ENCODE measurements around the gene KIF18B.

KIF18B gene

DNA sequence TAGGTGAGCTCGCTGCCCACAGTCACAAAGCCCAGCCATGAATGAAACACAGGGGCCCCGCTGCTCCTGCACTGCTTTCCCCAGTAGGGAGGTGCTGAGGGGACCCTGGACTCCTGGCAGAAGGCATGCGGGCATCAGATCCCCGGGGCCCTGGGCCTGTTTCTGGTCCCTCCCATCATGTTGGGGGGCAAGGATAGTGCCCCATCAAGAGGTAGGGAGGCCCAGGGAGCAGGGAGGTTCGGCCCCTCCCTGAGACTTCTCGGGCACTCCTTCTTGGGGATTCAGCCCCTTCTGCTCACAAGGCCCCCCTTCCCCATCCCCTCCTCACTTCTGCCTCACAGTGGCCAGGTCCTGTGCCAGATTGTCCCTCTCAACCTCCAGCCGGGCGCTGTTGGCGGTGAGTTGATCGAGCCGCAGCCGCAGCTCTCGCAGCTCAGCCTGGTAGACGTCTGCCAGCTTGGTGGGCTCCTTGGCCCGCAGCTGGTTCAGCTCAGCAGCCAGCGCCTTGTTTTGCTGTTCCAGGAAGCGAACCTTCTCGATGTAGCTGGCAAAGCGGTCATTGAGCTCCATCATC lies 32.8 kb downstream of the KIF18B start:
- Histone ChIP-seq H3K9ac (no peak overlapping the region), H3K27me3 (peaks cover 29 to 49% (median 39%) of the 10 kb centered on the region in 11 experiments), H4K20me1 (peaks cover 0 to 31% (median 0%) of the 10 kb centered on the region in 11 experiments; a peak in 3 of 22 replicates), H3K36me3 (no peaks in the 10 kb centered on the region), H3K4me3 (no peak overlapping the region), H3K27ac (no peak overlapping the region), H3K4me1 (peaks cover 14 to 44% (median 24%) of the 10 kb centered on the region in 10 experiments), H3K9me3 (replicated peaks in 1 of 11) (no peaks in the 10 kb centered on the region), H3K4me2 (no peak overlapping the region)
- TF ChIP-seq Cebpa-rat (IDR thresholded peaks at IDR 0.05): no peak

DNA sequence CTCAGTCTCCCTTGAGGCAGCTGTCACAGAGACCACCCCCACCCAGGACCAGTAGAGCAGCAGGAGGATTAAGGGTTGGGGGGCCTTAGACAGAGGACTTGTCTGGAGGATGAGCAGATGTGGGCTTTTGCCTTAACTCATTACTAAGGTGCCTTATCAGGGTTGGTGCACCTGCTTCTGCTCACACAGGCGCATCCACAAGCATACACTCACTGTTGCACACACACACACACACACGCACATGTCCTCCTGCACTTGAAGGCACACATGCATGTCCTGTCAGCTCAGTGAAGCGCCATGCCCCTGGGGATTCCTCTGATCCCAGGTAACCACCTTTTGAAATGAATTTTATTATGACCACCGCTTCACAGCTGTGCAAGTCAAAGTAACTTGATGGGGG lies 33.4 kb downstream of the KIF18B start:
- no peak overlapping the region for H3K27ac ChIP-seq
- H3K9ac ChIP-seq: no peak overlapping the region
- no peak overlapping the region for H3K4me3 ChIP-seq
- peak overlapping the region in 1 of 11 experiments; percentile 2; a peak in 1 of 22 replicates for H3K4me2 ChIP-seq
- H3K9me3 ChIP-seq (replicated peaks in 1 of 11): no peaks in the 10 kb centered on the region
- H3K36me3 ChIP-seq: no peaks in the 10 kb centered on the region
- H3K4me1 ChIP-seq: peaks cover 15 to 41% (median 23%) of the 10 kb centered on the region in 10 experiments
- peaks cover 0 to 25% (median 0%) of the 10 kb centered on the region in 11 experiments; a peak in 3 of 22 replicates for H4K20me1 ChIP-seq
- peaks cover 29 to 49% (median 39%) of the 10 kb centered on the region in 11 experiments for H3K27me3 ChIP-seq
- no peak for TF ChIP-seq Cebpa-rat (IDR thresholded peaks at IDR 0.05)

DNA sequence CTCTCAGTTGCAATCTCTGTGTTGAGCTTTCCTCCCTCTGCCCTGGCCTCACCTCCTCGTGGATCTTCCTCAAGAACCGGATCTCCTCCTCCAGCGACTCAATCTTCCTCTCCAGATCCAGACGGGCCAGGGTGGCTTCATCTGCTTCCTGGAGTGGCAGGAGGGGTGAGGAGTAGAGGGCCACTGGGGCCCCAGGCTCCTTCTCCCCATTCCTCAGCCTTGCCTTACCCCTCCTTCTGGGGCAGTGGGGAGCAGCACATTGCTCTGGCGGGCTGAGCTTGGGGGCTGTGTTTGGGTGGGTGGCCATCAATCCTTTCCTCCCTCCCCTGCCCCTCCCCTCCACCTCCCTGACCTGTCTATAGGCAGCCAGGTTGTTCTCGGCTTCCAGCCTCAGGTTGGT lies 33.9 kb downstream of the KIF18B start:
- no peak overlapping the region for H3K27ac ChIP-seq
- H3K9me3 ChIP-seq (replicated peaks in 1 of 11): no peaks in the 10 kb centered on the region
- H4K20me1 ChIP-seq: peaks cover 0 to 24% (median 0%) of the 10 kb centered on the region in 11 experiments; a peak in 3 of 22 replicates
- TF ChIP-seq Cebpa-rat (IDR thresholded peaks at IDR 0.05): no peak
- H3K4me3 ChIP-seq: no peak overlapping the region
- H3K4me1 ChIP-seq: peaks cover 20 to 46% (median 28%) of the 10 kb centered on the region in 10 experiments
- no peaks in the 10 kb centered on the region for H3K36me3 ChIP-seq
- no peak overlapping the region for H3K4me2 ChIP-seq
- peaks cover 29 to 49% (median 39%) of the 10 kb centered on the region in 11 experiments for H3K27me3 ChIP-seq
- H3K9ac ChIP-seq: no peak overlapping the region

- Histone ChIP-seq H3K9ac (no peak overlapping the region), H4K20me1 (peaks cover 0 to 24% (median 0%) of the 10 kb centered on the region in 11 experiments; a peak in 3 of 22 replicates), H3K4me2 (no peak overlapping the region), H3K4me3 (no peak overlapping the region), H3K27ac (no peak overlapping the region), H3K27me3 (peaks cover 29 to 49% (median 39%) of the 10 kb centered on the region in 11 experiments), H3K9me3 (replicated peaks in 1 of 11) (no peaks in the 10 kb centered on the region), H3K4me1 (peaks cover 23 to 47% (median 35%) of the 10 kb centered on the region in 10 experiments), H3K36me3 (no peaks in the 10 kb centered on the region)
- no peak for TF ChIP-seq Cebpa-rat (IDR thresholded peaks at IDR 0.05)
Observed at GRCh38 chr17:44912763-44913544, 34.6 kb downstream of the KIF18B start.

DNA sequence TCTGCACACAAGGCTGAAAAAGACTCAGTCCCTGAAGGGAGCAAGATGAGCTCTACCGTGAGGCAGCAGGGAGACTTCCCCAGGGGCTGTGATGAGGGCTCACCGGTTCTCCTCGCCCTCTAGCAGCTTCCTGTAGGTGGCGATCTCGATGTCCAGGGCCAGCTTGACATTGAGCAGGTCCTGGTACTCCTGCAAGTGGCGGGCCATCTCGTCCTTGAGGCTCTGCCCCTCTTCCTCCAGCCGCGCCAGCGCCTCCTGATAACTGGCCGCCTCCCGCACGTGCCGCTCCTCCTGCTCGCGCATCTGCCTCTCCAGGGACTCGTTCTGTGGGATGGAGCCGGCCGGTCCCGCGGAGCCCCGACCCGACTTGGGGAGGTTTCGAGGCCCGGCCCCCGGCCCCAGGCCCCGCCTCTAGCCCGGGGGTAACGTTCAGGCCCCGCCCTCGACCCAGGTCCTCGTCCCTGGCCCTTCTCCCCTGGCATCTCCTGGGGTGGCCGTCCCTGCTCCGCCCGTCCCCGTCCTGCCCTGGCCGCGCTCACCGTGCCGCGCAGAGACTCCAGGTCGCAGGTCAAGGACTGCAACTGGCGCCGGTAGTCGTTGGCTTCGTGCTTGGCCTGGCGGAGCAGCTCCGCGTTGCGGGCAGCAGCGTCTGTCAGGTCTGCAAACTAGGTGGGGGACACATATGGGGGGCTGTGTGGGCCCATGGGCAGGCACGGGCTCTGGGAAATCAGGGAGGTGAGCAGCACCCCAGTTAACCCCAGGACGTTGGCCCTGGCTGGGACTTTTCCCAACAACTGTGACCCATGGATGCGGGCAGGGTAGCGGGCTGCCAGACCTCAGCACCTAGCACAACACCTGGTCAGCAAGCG lies 36.2 kb downstream of the KIF18B start:
- Histone ChIP-seq H3K4me3 (peak overlapping the region in 6 of 10 experiments; percentile 7 to 47 (median 26); a peak in 9 of 20 replicates), H4K20me1 (peaks cover 0 to 24% (median 0%) of the 10 kb centered on the region in 11 experiments; a peak in 3 of 22 replicates), H3K4me1 (peaks cover 23 to 54% (median 45%) of the 10 kb centered on the region in 10 experiments), H3K9ac (peak overlapping the region in 3 of 11 experiments; percentile 14 to 32 (median 16); a peak in 3 of 22 replicates), H3K36me3 (no peaks in the 10 kb centered on the region), H3K27ac (no peak overlapping the region), H3K9me3 (replicated peaks in 1 of 11) (no peaks in the 10 kb centered on the region), H3K4me2 (peak overlapping the region; percentile 46 to 89 (median 77)), H3K27me3 (peaks cover 29 to 49% (median 39%) of the 10 kb centered on the region in 11 experiments)
- no peak for TF ChIP-seq Cebpa-rat (IDR thresholded peaks at IDR 0.05)

DNA sequence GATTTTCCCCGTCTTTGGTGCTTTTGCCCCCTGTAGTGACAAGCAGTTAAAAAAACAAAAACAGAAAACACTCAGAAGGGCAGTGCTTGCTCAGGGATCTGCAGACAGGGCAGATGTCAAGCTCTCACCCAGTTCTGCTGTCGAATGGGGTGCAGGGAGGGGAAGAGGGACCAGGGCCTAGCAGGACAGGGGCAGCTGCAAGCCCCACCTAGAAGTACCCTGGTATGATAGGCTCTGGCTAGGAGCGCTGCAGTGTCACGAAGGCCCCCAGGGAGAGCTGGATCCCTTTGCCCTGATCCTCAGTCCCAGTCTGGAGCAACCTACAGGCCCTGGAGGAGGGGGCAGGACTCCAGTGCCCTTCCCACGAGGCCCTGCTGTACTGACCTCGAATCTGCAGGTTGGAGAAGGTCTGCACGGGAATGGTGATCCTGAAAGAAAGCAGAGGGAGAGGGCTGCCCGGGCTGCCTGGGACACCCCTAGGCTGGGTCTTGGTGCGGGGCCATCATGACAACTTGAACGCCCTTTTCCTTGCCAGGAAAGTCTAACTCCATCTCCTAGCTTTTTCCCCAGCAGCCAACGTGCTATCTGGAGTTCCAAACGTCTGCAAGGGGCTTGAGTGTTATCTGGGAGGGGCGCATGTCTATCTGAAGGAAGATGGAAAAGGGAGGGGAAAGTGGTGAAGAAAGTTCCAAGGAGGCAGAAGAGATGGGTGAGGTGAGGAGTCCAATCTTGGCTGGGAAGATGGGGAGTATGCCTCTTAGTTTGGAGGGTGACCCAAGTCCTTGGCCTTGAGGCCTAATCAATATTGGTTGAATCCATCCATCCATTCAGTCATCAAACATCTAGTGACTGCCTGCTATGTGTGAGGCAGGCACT lies 37.1 kb downstream of the KIF18B start:
- no peak overlapping the region; a peak in 1 of 20 replicates for H3K4me3 ChIP-seq
- H3K4me1 ChIP-seq: peaks cover 31 to 55% (median 48%) of the 10 kb centered on the region in 10 experiments
- H4K20me1 ChIP-seq: peaks cover 0 to 24% (median 0%) of the 10 kb centered on the region in 11 experiments; a peak in 3 of 22 replicates
- H3K9ac ChIP-seq: peak overlapping the region in 2 of 11 experiments; percentile 14 to 16; a peak in 2 of 22 replicates
- H3K4me2 ChIP-seq: peak overlapping the region; percentile 46 to 89 (median 77); a peak in 21 of 22 replicates
- H3K27me3 ChIP-seq: peaks cover 29 to 49% (median 39%) of the 10 kb centered on the region in 11 experiments
- no peak for TF ChIP-seq Cebpa-rat (IDR thresholded peaks at IDR 0.05)
- no peaks in the 10 kb centered on the region for H3K9me3 ChIP-seq (replicated peaks in 1 of 11)
- no peaks in the 10 kb centered on the region for H3K36me3 ChIP-seq
- no peak overlapping the region for H3K27ac ChIP-seq

GRCh38 chr17:44909681-44910144 lies 37.9 kb downstream of the KIF18B start:
- no peak overlapping the region for H3K27ac ChIP-seq
- H3K27me3 ChIP-seq: peaks cover 29 to 48% (median 39%) of the 10 kb centered on the region in 11 experiments
- H3K4me3 ChIP-seq: no peak overlapping the region
- peaks cover 36 to 61% (median 54%) of the 10 kb centered on the region in 10 experiments for H3K4me1 ChIP-seq
- H3K9me3 ChIP-seq (replicated peaks in 1 of 11): no peaks in the 10 kb centered on the region
- H4K20me1 ChIP-seq: peaks cover 0 to 24% (median 0%) of the 10 kb centered on the region in 11 experiments; a peak in 3 of 22 replicates
- H3K4me2 ChIP-seq: peak overlapping the region in 3 of 11 experiments; percentile 21 to 81 (median 21); a peak in 2 of 22 replicates
- no peak for TF ChIP-seq Cebpa-rat (IDR thresholded peaks at IDR 0.05)
- peak overlapping the region in 3 of 11 experiments; percentile 10 to 28 (median 14); a peak in 1 of 22 replicates for H3K9ac ChIP-seq
- no peaks in the 10 kb centered on the region for H3K36me3 ChIP-seq
